Peyer's patch (tissue), 4 donors: Measurements from ENCODE around the gene CNTN4. TPM values are rescaled to one million over a fixed set of nuclear protein-coding genes. Genes with fewer than 3 reads are reported as not detected.

Experiments
- DNase-seq, 3 donors: peaks; one replicate each; pipeline ENCODE4 v3.0.0-alpha.2; 2017 to 2019
- H3K27ac ChIP-seq, 4 donors: fragments of 200-600 bp; sonication (generic); one replicate each; pipeline ENCODE4 v1.5.1; 2016 to 2019
- H3K27me3 ChIP-seq, 2 donors: fragments of 200-600 bp; sonication (generic); one replicate each; pipeline ENCODE4 v1.5.1; 2019
- H3K36me3 ChIP-seq, 3 donors: fragments of 200-600 bp; sonication (generic); one replicate each; pipeline ENCODE4 v1.5.1; 2016 to 2019
- H3K4me1 ChIP-seq, 4 donors: fragments of 200-600 bp; sonication (generic); one replicate each; pipeline ENCODE4 v1.5.1; 2016 to 2019
- H3K4me3 ChIP-seq, 4 donors: fragments of 200-600 bp; sonication (generic); 1 replicate in 3 of 4; 2 replicates in 1 of 4; pipeline ENCODE4 v1.5.1; 2016 to 2019; ENCODE audit warnings: mild to moderate bottlenecking in 1 of 4
- H3K9me3 ChIP-seq, 4 donors: fragments of 200-600 bp; sonication (generic); one replicate each; pipeline ENCODE4 v1.5.1; 2016 to 2019; ENCODE audit warnings: mild to moderate bottlenecking in 1 of 4
- CTCF ChIP-seq, 6 experiments: fragments of 450-650 bp in 4 of 6; fragments of 200-600 bp in 2 of 6; sonication (generic) in 1 of 6; IDR thresholded peaks; one replicate each; pipeline ENCODE4 v1.5.1; 2017 to 2019; ENCODE audit warnings: antibody characterized with exemption in 6 of 6, mild to moderate bottlenecking in 3 of 6, moderate library complexity in 1 of 6
- POLR2A ChIP-seq, 2 donors: fragments of 450-650 bp; IDR thresholded peaks; one replicate each; pipeline ENCODE4 v1.5.1; 2017; ENCODE audit warnings: antibody characterized with exemption in 2 of 2, mild to moderate bottlenecking in 2 of 2, moderate library complexity in 2 of 2
- total RNA-seq, 4 donors: library from RNA; depleted of rRNA; stranded (reverse); fragments of >200 nt; gene quantifications; one replicate each; pipeline ENCODE4 v1.1.0, GENCODE V29; 2016

The CNTN4 gene
- total RNA-seq, 4 donors from 2014 or later: 5.4 to 31.1 (median 19.9) TPM

GRCh38 chr3:2172561-2173171 is 74.0 kb downstream of the CNTN4 start:
- no peak for DNase-seq
- H3K9me3 ChIP-seq: peaks cover 0 to 7% (median 0%) of the 10 kb centered on the region in 4 donors
- H3K27me3 ChIP-seq: no peaks in the 10 kb centered on the region
- no peak for TF ChIP-seq CTCF (IDR thresholded peaks at IDR 0.05)
- TF ChIP-seq POLR2A (IDR thresholded peaks at IDR 0.05): no peak
- no peak overlapping the region for H3K27ac ChIP-seq
- H3K4me3 ChIP-seq: no peak overlapping the region
- no peaks in the 10 kb centered on the region for H3K36me3 ChIP-seq
- H3K4me1 ChIP-seq: no peaks in the 10 kb centered on the region

GRCh38 chr3:2180634-2181033 is 82.0 kb downstream of the CNTN4 start:
- Histone ChIP-seq H3K4me3 (no peak overlapping the region), H3K4me1 (no peaks in the 10 kb centered on the region), H3K27me3 (no peaks in the 10 kb centered on the region), H3K27ac (no peak overlapping the region), H3K9me3 (no peaks in the 10 kb centered on the region), H3K36me3 (no peaks in the 10 kb centered on the region)
- DNase-seq: no peak
- TF ChIP-seq CTCF (IDR thresholded peaks at IDR 0.05): no peak
- no peak for TF ChIP-seq POLR2A (IDR thresholded peaks at IDR 0.05)

- TF ChIP-seq CTCF (IDR thresholded peaks at IDR 0.05) (no peak), POLR2A (IDR thresholded peaks at IDR 0.05) (no peak)
- H3K36me3 ChIP-seq: no peaks in the 10 kb centered on the region
- no peaks in the 10 kb centered on the region for H3K27me3 ChIP-seq
- no peaks in the 10 kb centered on the region for H3K4me1 ChIP-seq
- no peak overlapping the region for H3K4me3 ChIP-seq
- H3K27ac ChIP-seq: no peak overlapping the region
- no peak for DNase-seq
- H3K9me3 ChIP-seq: no peaks in the 10 kb centered on the region
Measured at GRCh38 chr3:2198776-2199279, 100.2 kb downstream of the CNTN4 start.

GRCh38 chr3:2204054-2204453 is 105.4 kb downstream of the CNTN4 start:
- Histone ChIP-seq H3K27ac (no peak overlapping the region), H3K27me3 (no peaks in the 10 kb centered on the region), H3K4me3 (no peak overlapping the region), H3K9me3 (no peaks in the 10 kb centered on the region), H3K36me3 (no peaks in the 10 kb centered on the region), H3K4me1 (no peaks in the 10 kb centered on the region)
- no peak for DNase-seq
- TF ChIP-seq CTCF (IDR thresholded peaks at IDR 0.05) (no peak), POLR2A (IDR thresholded peaks at IDR 0.05) (no peak)

- H3K27ac ChIP-seq: no peak overlapping the region
- TF ChIP-seq CTCF (IDR thresholded peaks at IDR 0.05): no peak
- TF ChIP-seq POLR2A (IDR thresholded peaks at IDR 0.05): no peak
- H3K27me3 ChIP-seq: no peaks in the 10 kb centered on the region
- H3K36me3 ChIP-seq: no peaks in the 10 kb centered on the region
- no peaks in the 10 kb centered on the region for H3K9me3 ChIP-seq
- no peak for DNase-seq
- no peaks in the 10 kb centered on the region for H3K4me1 ChIP-seq
- no peak overlapping the region for H3K4me3 ChIP-seq
Measured at GRCh38 chr3:2205692-2206091, 107.0 kb downstream of the CNTN4 start.
